Myocyte (in vitro differentiated cells): Measurements from ENCODE around the gene EDEM1. TPM values are rescaled to one million over a fixed set of nuclear protein-coding genes. Genes with fewer than 3 reads are reported as not detected.
"Not testable (repeated sequence)": the region's sequence is repeated elsewhere in the genome, so short reads cannot be mapped to it uniquely, and the experiment has no call there.

Experiments used
- DNase-seq: peaks from one replicate; pipeline ENCODE4 v3.0.0-alpha.2; 2012; ENCODE audit warnings: low read depth
- total RNA-seq: library from RNA; depleted of rRNA; stranded (reverse); fragments of >200 nt; gene quantifications from 2 replicates; pipeline ENCODE4 v1.2.3, GENCODE V29; 2014

Gene EDEM1
- total RNA-seq, 1 donor from 2014 or later, result 9.1 TPM

GRCh38 chr3:5172018-5172417 lies 15.5 kb upstream of the EDEM1 start:
- DNase-seq, result no peak

- DNase-seq, result not testable (repeated sequence)
Observed at GRCh38 chr3:5179036-5179435, 8.5 kb upstream of the EDEM1 start.

- DNase-seq, result no peak
Observed at GRCh38 chr3:5181469-5182141, 5.9 kb upstream of the EDEM1 start.

- DNase-seq, result not testable (repeated sequence)
Observed at GRCh38 chr3:5183714-5184113, 3.8 kb upstream of the EDEM1 start.

GRCh38 chr3:5184499-5184898 lies 3.0 kb upstream of the EDEM1 start:
- DNase-seq, result no peak

- DNase-seq, result no peak
Observed at GRCh38 chr3:5185093-5185673, 2.3 kb upstream of the EDEM1 start.

- no peak for DNase-seq
Observed at GRCh38 chr3:5186089-5186857, 1.2 kb upstream of the EDEM1 start.

GRCh38 chr3:5186858-5187155 lies 700 bp upstream of the EDEM1 start:
- DNase-seq, result no peak

- peak; percentile 42 for DNase-seq
Observed at GRCh38 chr3:5187920-5188418, 462 bp downstream of the EDEM1 start.

GRCh38 chr3:5188419-5189221 lies 1.1 kb downstream of the EDEM1 start:
- DNase-seq, result peak; percentile 25

- no peak for DNase-seq
Observed at GRCh38 chr3:5190147-5190791, 2.8 kb downstream of the EDEM1 start.

GRCh38 chr3:5191555-5192304 lies 4.2 kb downstream of the EDEM1 start:
- no peak for DNase-seq

GRCh38 chr3:5192571-5193365 lies 5.3 kb downstream of the EDEM1 start:
- no peak for DNase-seq

GRCh38 chr3:5194341-5194740 lies 6.8 kb downstream of the EDEM1 start:
- DNase-seq, result no peak

- DNase-seq, result peak; percentile 52
Observed at GRCh38 chr3:5194801-5195509, 7.4 kb downstream of the EDEM1 start.

GRCh38 chr3:5195605-5196004 lies 8.1 kb downstream of the EDEM1 start:
- peak; percentile 51 for DNase-seq

- DNase-seq, result no peak
Observed at GRCh38 chr3:5197022-5197421, 9.5 kb downstream of the EDEM1 start.

- DNase-seq, result no peak
Observed at GRCh38 chr3:5197470-5198312, 10.2 kb downstream of the EDEM1 start.
